ENCODE results near the gene SORBS2. TPM values are rescaled to one million over a fixed set of nuclear protein-coding genes. Genes with fewer than 3 reads are reported as not detected.

SORBS2 gene
- total RNA-seq, 2 experiments from 2014 or later, result not detected

GRCh38 chr4:185773419-185773818, 38.6 kb downstream of the SORBS2 start:
- intact Hi-C loops (cut with DNase I, micrococcal nuclease), result no loop called here
- ATAC-seq (ENCODE audit: poor library complexity), result no peak
- Histone ChIP-seq H3K4me3 (ENCODE audit: low read length) (no peak overlapping the region), H3K36me3 (ENCODE audit: insufficient read depth, low read length) (no peaks in the 10 kb centered on the region), H3K9me3 (ENCODE audit: control insufficient read depth in 1 of 2, insufficient read depth in 1 of 2, low read length in 2 of 2) (peaks cover 0 to 13% of the 10 kb centered on the region in 2 experiments), H3K4me1 (ENCODE audit: insufficient read depth, low read length) (no peaks in the 10 kb centered on the region), H3K27me3 (ENCODE audit: control insufficient read depth in 1 of 2, insufficient read depth in 2 of 2, low read length in 2 of 2) (peaks cover 0 to 4% of the 10 kb centered on the region in 2 experiments), H3K27ac (ENCODE audit: low read depth in 1 of 2, low read length in 2 of 2) (no peak overlapping the region)
- no peak overlapping the region for H3K27ac Mint-ChIP-seq
- H3K36me3 Mint-ChIP-seq (ENCODE audit: low read depth), result no peaks in the 10 kb centered on the region
- no peak for DNase-seq
- peaks cover 13% of the 10 kb centered on the region for H3K27me3 Mint-ChIP-seq
- H3K4me1 Mint-ChIP-seq (ENCODE audit: low read depth), result no peaks in the 10 kb centered on the region
- TF ChIP-seq CTCF (IDR thresholded peaks at IDR 0.05), result no peak
- CTCF ChIA-PET, result no interaction called here
- H3K9me3 Mint-ChIP-seq, result peaks cover 7% of the 10 kb centered on the region
- no peak overlapping the region for H3K4me3 Mint-ChIP-seq
- POLR2A ChIA-PET, result no interaction called here

GRCh38 chr4:185772391-185773093, 39.5 kb downstream of the SORBS2 start:
- peaks cover 0 to 4% of the 10 kb centered on the region in 2 experiments for H3K27me3 ChIP-seq (ENCODE audit: control insufficient read depth in 1 of 2, insufficient read depth in 2 of 2, low read length in 2 of 2)
- Mint-ChIP-seq H3K4me3 (no peak overlapping the region), H3K4me1 (ENCODE audit: low read depth) (no peaks in the 10 kb centered on the region), H3K36me3 (ENCODE audit: low read depth) (no peaks in the 10 kb centered on the region), H3K9me3 (peaks cover 7% of the 10 kb centered on the region), H3K27ac (no peak overlapping the region), H3K27me3 (peaks cover 12% of the 10 kb centered on the region)
- DNase-seq, result no peak
- H3K9me3 ChIP-seq (ENCODE audit: control insufficient read depth in 1 of 2, insufficient read depth in 1 of 2, low read length in 2 of 2), result peaks cover 0 to 13% of the 10 kb centered on the region in 2 experiments
- no peaks in the 10 kb centered on the region for H3K4me1 ChIP-seq (ENCODE audit: insufficient read depth, low read length)
- ATAC-seq (ENCODE audit: poor library complexity), result no peak
- intact Hi-C loops (cut with DNase I, micrococcal nuclease), result no loop called here
- H3K36me3 ChIP-seq (ENCODE audit: insufficient read depth, low read length), result no peaks in the 10 kb centered on the region
- H3K4me3 ChIP-seq (ENCODE audit: low read length), result no peak overlapping the region
- CTCF ChIA-PET, result no interaction called here
- H3K27ac ChIP-seq (ENCODE audit: low read depth in 1 of 2, low read length in 2 of 2), result no peak overlapping the region
- POLR2A ChIA-PET, result no interaction called here
- no peak for TF ChIP-seq CTCF (IDR thresholded peaks at IDR 0.05)

- Histone ChIP-seq H3K27me3 (ENCODE audit: control insufficient read depth in 1 of 2, insufficient read depth in 2 of 2, low read length in 2 of 2) (peaks cover 0 to 4% of the 10 kb centered on the region in 2 experiments), H3K27ac (ENCODE audit: low read depth in 1 of 2, low read length in 2 of 2) (no peak overlapping the region), H3K9me3 (ENCODE audit: control insufficient read depth in 1 of 2, insufficient read depth in 1 of 2, low read length in 2 of 2) (peaks cover 0 to 13% of the 10 kb centered on the region in 2 experiments), H3K4me3 (ENCODE audit: low read length) (no peak overlapping the region), H3K4me1 (ENCODE audit: insufficient read depth, low read length) (no peaks in the 10 kb centered on the region), H3K36me3 (ENCODE audit: insufficient read depth, low read length) (no peaks in the 10 kb centered on the region)
- DNase-seq (no peak), ATAC-seq (ENCODE audit: poor library complexity) (no peak)
- Mint-ChIP-seq H3K4me3 (no peak overlapping the region), H3K9me3 (peaks cover 7% of the 10 kb centered on the region), H3K36me3 (ENCODE audit: low read depth) (no peaks in the 10 kb centered on the region), H3K27ac (no peak overlapping the region), H3K4me1 (ENCODE audit: low read depth) (no peaks in the 10 kb centered on the region), H3K27me3 (peaks cover 9% of the 10 kb centered on the region)
- ChIA-PET CTCF (no interaction called here), POLR2A (no interaction called here)
- intact Hi-C loops (cut with DNase I, micrococcal nuclease), result no loop called here
- no peak for TF ChIP-seq CTCF (IDR thresholded peaks at IDR 0.05)
Observed at GRCh38 chr4:185771711-185772390, 40.1 kb downstream of the SORBS2 start.
